ENCODE data around the gene COG2. TPM values are rescaled to one million over a fixed set of nuclear protein-coding genes. Genes with fewer than 3 reads are reported as not detected.
A peak's percentile ranks its signal among the peaks of the same experiment; 100 is the strongest.
"Not testable (repeated sequence)": the region's sequence is repeated elsewhere in the genome, so short reads cannot be mapped to it uniquely, and the experiment has no call there.

Gene COG2
- total RNA-seq, 8 experiments from 2014 or later = 18.7 to 39.5 (median 31.4) TPM

DNA sequence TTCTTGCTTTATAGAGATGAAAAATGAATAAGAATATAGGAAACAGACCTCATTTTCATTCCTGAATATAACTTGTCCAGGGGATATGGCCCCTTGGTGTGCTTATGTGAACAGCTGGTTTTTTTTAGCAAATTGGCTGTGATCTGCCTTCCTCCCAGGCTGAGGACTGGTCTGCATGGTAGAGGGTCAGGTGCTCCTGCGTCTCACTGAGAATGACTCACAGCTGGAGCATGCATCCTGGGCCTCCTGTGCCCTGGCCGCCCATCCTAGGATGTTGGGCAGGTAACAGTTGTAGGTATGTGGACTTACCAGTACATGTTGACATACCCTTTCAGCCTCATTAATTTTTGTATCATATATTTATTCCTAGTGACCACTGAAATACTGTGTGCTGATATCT is 41.9 kb downstream of the COG2 start:
- no peak overlapping the region for H3K27ac ChIP-seq
- ATAC-seq (replicated peaks in 6 of 8) = no peak
- 90 to 100% (median 100%) methylated on average over 1 to 2 of the region's 2 CpGs; no CpG with 5 or more reads in 5 of the 10 experiments for WGBS, 10 experiments
- no peak overlapping the region for H3K4me3 ChIP-seq
- in situ Hi-C loops (cut with MboI; ENCODE audit: low pct_unique_long_range_greater_than_20kb in 2 of 9, low sequenced_read_pairs in 9 of 9, unreplicated experiment in 9 of 9) = no loop called here
- peaks cover 0 to 2% of the 10 kb centered on the region in 2 donors for H3K4me1 ChIP-seq (replicated peaks in 1 of 2)

- ATAC-seq (replicated peaks in 6 of 8) = no peak
- 85 to 100% (median 96%) methylated on average over 2 to 5 of the region's 5 CpGs; no CpG with 5 or more reads in 1 of the 10 experiments for WGBS, 10 experiments
- Histone ChIP-seq H3K4me1 (replicated peaks in 1 of 2) (no peaks in the 10 kb centered on the region), H3K27ac (no peak overlapping the region), H3K4me3 (no peak overlapping the region)
- in situ Hi-C loops (cut with MboI; ENCODE audit: low pct_unique_long_range_greater_than_20kb in 2 of 9, low sequenced_read_pairs in 9 of 9, unreplicated experiment in 9 of 9) = no loop called here
These were observed 42.7 kb downstream of the COG2 start for GRCh38 chr1:230684998-230685397.

DNA sequence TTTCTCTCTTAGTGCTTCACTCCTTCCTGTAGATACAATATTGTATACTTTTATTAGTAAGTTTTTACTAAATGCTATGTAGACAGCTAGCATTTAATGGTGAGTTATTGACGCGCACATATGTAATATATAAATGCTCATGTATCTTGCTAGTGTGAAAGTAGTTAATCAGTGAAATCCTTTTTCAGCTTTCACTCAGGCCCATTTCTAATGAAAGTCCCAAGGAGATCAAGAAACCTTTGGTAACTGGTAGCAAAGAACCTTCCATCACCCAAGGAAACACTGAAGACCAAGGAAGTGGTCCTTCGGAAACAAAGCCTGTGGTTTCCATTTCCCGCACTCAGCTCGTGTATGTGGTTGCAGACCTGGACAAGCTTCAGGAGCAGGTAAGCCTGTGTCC is 44.5 kb downstream of the COG2 start:
- no peak for ATAC-seq (replicated peaks in 6 of 8)
- Histone ChIP-seq H3K4me3 (no peak overlapping the region), H3K27ac (no peak overlapping the region), H3K4me1 (replicated peaks in 1 of 2) (no peaks in the 10 kb centered on the region)
- WGBS, 10 experiments = 58 to 100% (median 79%) methylated on average over 2 to 5 of the region's 5 CpGs
- in situ Hi-C loops (cut with MboI; ENCODE audit: low pct_unique_long_range_greater_than_20kb in 2 of 9, low sequenced_read_pairs in 9 of 9, unreplicated experiment in 9 of 9) = no loop called here

- H3K4me3 ChIP-seq = no peak overlapping the region
- 65 to 100% (median 93%) methylated on average over 1 to 8 of the region's 9 CpGs; no CpG with 5 or more reads in 4 of the 10 experiments for WGBS, 10 experiments
- ATAC-seq (replicated peaks in 6 of 8) = no peak
- in situ Hi-C loops (cut with MboI; ENCODE audit: low pct_unique_long_range_greater_than_20kb in 2 of 9, low sequenced_read_pairs in 9 of 9, unreplicated experiment in 9 of 9) = no loop called here
- H3K27ac ChIP-seq = no peak overlapping the region
- H3K4me1 ChIP-seq (replicated peaks in 1 of 2) = no peaks in the 10 kb centered on the region
These were observed 47.8 kb downstream of the COG2 start for GRCh38 chr1:230690101-230690500.

DNA sequence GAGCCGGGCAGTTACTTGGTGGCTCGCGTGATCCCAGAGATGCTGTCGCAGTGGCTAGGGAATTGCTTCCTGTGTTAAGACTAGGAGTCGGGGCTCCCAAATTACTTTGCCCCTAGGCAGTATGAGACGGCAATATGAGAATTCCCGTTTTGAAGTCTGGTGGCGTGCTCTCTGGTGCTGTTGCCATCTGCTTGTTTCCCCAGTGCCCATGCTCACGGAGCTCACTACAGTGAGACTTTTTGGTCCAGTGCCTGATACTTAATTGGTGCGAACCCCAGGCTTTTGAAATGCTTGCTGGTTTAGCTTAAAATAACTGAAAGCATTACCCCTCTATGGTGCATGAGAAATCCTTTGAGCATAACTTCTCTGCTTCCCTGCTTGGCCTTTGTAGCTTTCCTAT is 49.3 kb downstream of the COG2 start:
- no peak overlapping the region for H3K4me3 ChIP-seq
- no peak for ATAC-seq (replicated peaks in 6 of 8)
- WGBS, 10 experiments = 87 to 100% (median 95%) methylated on average over 2 to 10 of the region's 10 CpGs; no CpG with 5 or more reads in 4 of the 10 experiments
- H3K4me1 ChIP-seq (replicated peaks in 1 of 2) = no peaks in the 10 kb centered on the region
- no peak overlapping the region for H3K27ac ChIP-seq
- in situ Hi-C loops (cut with MboI; ENCODE audit: low pct_unique_long_range_greater_than_20kb in 2 of 9, low sequenced_read_pairs in 9 of 9, unreplicated experiment in 9 of 9) = no loop called here

DNA sequence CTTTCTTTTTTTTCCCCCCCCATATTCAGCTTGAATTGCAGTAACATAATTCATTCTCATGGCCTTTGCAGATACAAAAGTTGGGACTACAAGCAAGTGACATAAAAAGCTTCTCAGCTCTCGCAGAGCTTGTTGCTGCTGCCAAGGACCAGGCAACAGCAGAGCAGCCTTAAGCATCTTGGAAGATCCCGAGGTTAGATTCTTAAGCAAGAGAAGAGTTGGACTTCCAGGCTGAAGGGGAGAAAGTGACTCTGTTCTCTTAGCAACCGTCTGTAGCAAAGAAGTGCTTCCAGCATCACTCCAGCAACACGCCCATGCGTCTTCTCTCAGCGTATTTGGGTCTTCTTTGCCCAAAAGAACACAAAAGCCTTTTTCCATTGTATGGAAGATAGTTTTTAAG is 50.9 kb downstream of the COG2 start:
- 43 to 100% (median 86%) methylated on average over 2 to 5 of the region's 6 CpGs; no CpG with 5 or more reads in 1 of the 10 experiments for WGBS, 10 experiments
- H3K4me1 ChIP-seq (replicated peaks in 1 of 2) = no peaks in the 10 kb centered on the region
- no peak overlapping the region for H3K4me3 ChIP-seq
- H3K27ac ChIP-seq = no peak overlapping the region
- in situ Hi-C loops (cut with MboI; ENCODE audit: low pct_unique_long_range_greater_than_20kb in 2 of 9, low sequenced_read_pairs in 9 of 9, unreplicated experiment in 9 of 9) = no loop called here
- ATAC-seq (replicated peaks in 6 of 8) = peak in 2 of 8 experiments; percentile 30 to 84

- H3K27ac ChIP-seq = no peak overlapping the region
- in situ Hi-C loops (cut with MboI; ENCODE audit: low pct_unique_long_range_greater_than_20kb in 2 of 9, low sequenced_read_pairs in 9 of 9, unreplicated experiment in 9 of 9) = no loop called here
- 60 to 100% (median 83%) methylated on average over 1 to 8 of the region's 8 CpGs; no CpG with 5 or more reads in 3 of the 10 experiments for WGBS, 10 experiments
- no peak overlapping the region for H3K4me3 ChIP-seq
- peak in 3 of 8 experiments; percentile 12 to 32 (median 13) for ATAC-seq (replicated peaks in 6 of 8)
- no peaks in the 10 kb centered on the region for H3K4me1 ChIP-seq (replicated peaks in 1 of 2)
These were observed 51.5 kb downstream of the COG2 start for GRCh38 chr1:230693777-230694176.

DNA sequence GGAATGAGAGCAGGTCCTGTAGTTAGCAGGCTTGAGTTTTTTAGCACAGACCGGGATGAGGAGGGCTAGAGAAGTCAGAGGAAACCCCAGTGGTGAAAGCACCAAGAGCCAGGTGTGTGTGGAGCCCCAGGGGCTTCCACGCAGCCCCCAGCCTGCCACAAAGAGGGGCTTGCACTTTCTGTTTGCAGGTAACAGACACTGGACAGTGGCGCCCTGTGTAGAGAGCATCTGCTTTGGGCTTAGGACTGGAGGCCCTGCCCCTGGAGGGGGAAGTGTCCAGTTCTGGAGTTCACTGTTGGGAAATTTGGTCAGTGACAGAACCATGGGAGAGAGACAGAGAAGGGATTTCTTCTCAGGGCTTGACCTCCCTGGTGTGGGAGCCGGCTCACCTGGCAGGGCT is 52.2 kb downstream of the COG2 start:
- Histone ChIP-seq H3K4me1 (replicated peaks in 1 of 2) (no peaks in the 10 kb centered on the region), H3K27ac (no peak overlapping the region), H3K4me3 (no peak overlapping the region)
- in situ Hi-C loops (cut with MboI; ENCODE audit: low pct_unique_long_range_greater_than_20kb in 2 of 9, low sequenced_read_pairs in 9 of 9, unreplicated experiment in 9 of 9) = no loop called here
- peak in 3 of 8 experiments; percentile 7 to 12 (median 9) for ATAC-seq (replicated peaks in 6 of 8)
- 81 to 100% (median 93%) methylated on average over 1 to 4 of the region's 4 CpGs; no CpG with 5 or more reads in 6 of the 10 experiments for WGBS, 10 experiments

DNA sequence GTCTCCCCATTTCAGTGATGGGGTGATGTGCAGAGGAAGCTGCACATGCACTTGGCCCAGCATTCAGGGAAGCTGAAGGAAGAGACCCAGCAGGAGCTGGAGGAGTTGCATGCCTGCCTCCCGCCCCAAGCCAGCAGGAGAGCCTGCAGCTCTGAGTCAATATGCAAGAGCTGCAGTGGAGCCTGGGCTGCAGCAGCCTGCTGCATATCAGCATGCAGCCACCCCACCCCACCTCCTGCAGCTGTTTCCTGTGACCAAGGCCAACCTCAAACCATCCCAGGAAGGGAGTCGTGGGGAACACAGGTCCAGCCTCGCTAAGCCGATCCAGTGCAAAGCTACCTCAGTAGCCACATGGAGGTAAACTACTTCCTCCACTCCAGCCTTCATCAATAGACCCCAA is 52.7 kb downstream of the COG2 start:
- in situ Hi-C loops (cut with MboI; ENCODE audit: low pct_unique_long_range_greater_than_20kb in 2 of 9, low sequenced_read_pairs in 9 of 9, unreplicated experiment in 9 of 9) = no loop called here
- no peak overlapping the region for H3K27ac ChIP-seq
- WGBS, 10 experiments = 70 to 100% (median 80%) methylated on average over 1 to 4 of the region's 4 CpGs; no CpG with 5 or more reads in 5 of the 10 experiments

DNA sequence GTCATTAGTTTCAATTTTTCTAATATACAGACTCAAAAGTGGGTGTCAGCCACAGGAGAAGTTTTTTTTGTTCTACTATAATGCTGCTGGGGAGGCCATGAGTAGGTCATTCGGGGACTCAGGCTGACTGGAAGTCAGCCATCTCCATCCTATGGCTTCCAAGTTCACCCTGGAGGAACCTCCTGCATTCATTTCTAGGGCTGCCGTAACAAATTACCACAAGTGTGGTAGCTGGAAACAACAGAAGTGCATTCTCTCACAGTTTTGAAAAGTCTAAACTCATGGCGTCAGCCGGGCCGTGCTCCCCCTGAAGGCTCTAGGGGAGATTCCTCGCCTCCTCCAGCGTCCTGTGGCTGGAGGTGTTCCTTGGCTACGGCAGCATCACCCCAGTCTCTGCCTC is 53.9 kb downstream of the COG2 start:
- no peak for ATAC-seq (replicated peaks in 6 of 8)
- in situ Hi-C loops (cut with MboI; ENCODE audit: low pct_unique_long_range_greater_than_20kb in 2 of 9, low sequenced_read_pairs in 9 of 9, unreplicated experiment in 9 of 9) = no loop called here
- WGBS, 10 experiments = 80 to 100% (median 100%) methylated on average over 1 to 7 of the region's 8 CpGs; no CpG with 5 or more reads in 1 of the 10 experiments
- H3K4me3 ChIP-seq = no peak overlapping the region
- H3K4me1 ChIP-seq (replicated peaks in 1 of 2) = no peaks in the 10 kb centered on the region
- no peak overlapping the region for H3K27ac ChIP-seq

More for the DNA sequence above, 52.7 kb downstream of the COG2 start:
- ATAC-seq (replicated peaks in 6 of 8) = peak in 1 of 8 experiments; percentile 15
- no peaks in the 10 kb centered on the region for H3K4me1 ChIP-seq (replicated peaks in 1 of 2)
- H3K4me3 ChIP-seq = no peak overlapping the region

GRCh38 chr1:230696722-230697437 is 54.6 kb downstream of the COG2 start:
- H3K27ac ChIP-seq = no peak overlapping the region
- H3K4me1 ChIP-seq (replicated peaks in 1 of 2) = no peaks in the 10 kb centered on the region
- in situ Hi-C loops (cut with MboI; ENCODE audit: low pct_unique_long_range_greater_than_20kb in 2 of 9, low sequenced_read_pairs in 9 of 9, unreplicated experiment in 9 of 9) = no loop called here
- peak in 3 of 8 experiments; percentile 22 to 72 (median 68) for ATAC-seq (replicated peaks in 6 of 8)
- no peak overlapping the region for H3K4me3 ChIP-seq
- WGBS, 10 experiments = 0 to 100% (median 90%) methylated on average over 1 to 5 of the region's 7 CpGs; no CpG with 5 or more reads in 2 of the 10 experiments

DNA sequence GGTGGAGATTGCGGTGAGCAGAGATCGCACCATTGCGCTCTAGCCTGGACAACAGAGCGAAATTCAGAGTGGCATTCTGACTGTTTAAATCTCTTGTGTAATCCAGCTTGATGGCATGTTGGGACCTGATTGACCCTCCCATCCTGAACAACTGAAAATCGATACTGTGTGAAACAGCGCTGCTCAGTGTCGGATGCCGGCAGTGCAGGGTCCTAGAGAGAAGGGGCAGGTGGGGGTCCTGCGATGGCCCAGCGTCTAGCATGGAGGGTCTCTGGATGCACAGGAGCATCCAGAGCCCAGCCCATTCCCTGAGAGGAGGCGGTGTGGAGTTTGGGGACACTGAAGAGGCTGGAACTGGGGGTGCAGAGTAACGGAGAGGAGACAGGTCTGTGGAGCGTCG is 55.8 kb downstream of the COG2 start:
- Histone ChIP-seq H3K27ac (no peak overlapping the region), H3K4me1 (replicated peaks in 1 of 2) (peaks cover 3 to 5% of the 10 kb centered on the region in 2 donors), H3K4me3 (no peak overlapping the region)
- ATAC-seq (replicated peaks in 6 of 8) = no peak
- in situ Hi-C loops (cut with MboI; ENCODE audit: low pct_unique_long_range_greater_than_20kb in 2 of 9, low sequenced_read_pairs in 9 of 9, unreplicated experiment in 9 of 9) = no loop called here
- WGBS, 10 experiments = 65 to 95% (median 92%) methylated on average over 3 to 13 of the region's 14 CpGs; no CpG with 5 or more reads in 4 of the 10 experiments

- H3K27ac ChIP-seq; H3K4me3 ChIP-seq; ATAC-seq (replicated peaks in 6 of 8); H3K4me1 ChIP-seq (replicated peaks in 1 of 2); in situ Hi-C loops (cut with MboI; ENCODE audit: low pct_unique_long_range_greater_than_20kb in 2 of 9, low sequenced_read_pairs in 9 of 9, unreplicated experiment in 9 of 9): not testable (repeated sequence)
These were observed 56.7 kb downstream of the COG2 start for GRCh38 chr1:230698964-230699363.

- WGBS, 10 experiments = 50 to 90% (median 72%) methylated on average over 1 of the region's 1 CpG; no CpG with 5 or more reads in 6 of the 10 experiments
- no peak for ATAC-seq (replicated peaks in 6 of 8)
These were observed 57.4 kb downstream of the COG2 start for GRCh38 chr1:230699716-230700115.

More at GRCh38 chr1:230699716-230700115, 57.4 kb downstream of the COG2 start:
- in situ Hi-C loops (cut with MboI; ENCODE audit: low pct_unique_long_range_greater_than_20kb in 2 of 9, low sequenced_read_pairs in 9 of 9, unreplicated experiment in 9 of 9) = loop anchor here in 1 of 9 experiments (10.0 kb wide), 1 partner anchor 75 kb away; no protein-coding TSS in a partner anchor
- Histone ChIP-seq H3K4me1 (replicated peaks in 1 of 2) (peaks cover 3 to 8% of the 10 kb centered on the region in 2 donors), H3K27ac (no peak overlapping the region), H3K4me3 (no peak overlapping the region)

All from motor neuron (in vitro differentiated cells).